Chondrocyte (in vitro differentiated cells): ENCODE results near the gene RIC8A. TPM values are rescaled to one million over a fixed set of nuclear protein-coding genes. Genes with fewer than 3 reads are reported as not detected.
"Not testable (repeated sequence)": the region's sequence is repeated elsewhere in the genome, so short reads cannot be mapped to it uniquely, and the experiment has no call there.

Source experiments
- DNase-seq: peaks from one replicate; pipeline ENCODE4 v3.0.0; 2021; ENCODE audit warnings: mixed read lengths, low spot score
- H3K27ac Mint-ChIP-seq: one replicate; pipeline ENCODE4 v1.8.0; 2021; ENCODE audit warnings: mild to moderate bottlenecking, moderate library complexity, mixed read lengths; ENCODE audit not compliant: unreplicated experiment
- H3K27me3 Mint-ChIP-seq: 2 replicates; pipeline ENCODE4 v1.8.0; 2021; ENCODE audit warnings: low read depth, mixed read lengths
- H3K36me3 Mint-ChIP-seq: 2 replicates; pipeline ENCODE4 v1.8.0; 2021; ENCODE audit warnings: low read depth, mixed read lengths
- H3K4me1 Mint-ChIP-seq: 2 replicates; pipeline ENCODE4 v1.8.0; 2021; ENCODE audit warnings: low read depth, mild to moderate bottlenecking, mixed read lengths
- H3K4me3 Mint-ChIP-seq: one replicate; pipeline ENCODE4 v1.8.0; 2021; ENCODE audit warnings: mild to moderate bottlenecking, moderate library complexity, mixed read lengths; ENCODE audit not compliant: unreplicated experiment
- H3K9me3 Mint-ChIP-seq: 2 replicates; pipeline ENCODE4 v1.8.0; 2021; ENCODE audit warnings: low read depth, mixed read lengths
- CTCF ChIP-seq: fragments of 200-600 bp; sonication (generic); IDR thresholded peaks from 2 replicates; pipeline ENCODE4 v1.5.0; 2021; ENCODE audit warnings: antibody characterized with exemption, mild to moderate bottlenecking, moderate library complexity
- total RNA-seq: library from RNA; stranded (reverse); gene quantifications from 3 replicates; pipeline ENCODE4 v1.2.1, GENCODE V29; 2021

The RIC8A gene
- total RNA-seq, 1 donor from 2014 or later = 107 TPM

- no peak for DNase-seq
- TF ChIP-seq CTCF = peak; percentile 41
- peaks cover 25% of the 10 kb centered on the region for H3K4me1 Mint-ChIP-seq
- peak within 1 kb of the TSS; percentile 97 for H3K27ac Mint-ChIP-seq
- H3K9me3 Mint-ChIP-seq = no peaks in the 10 kb centered on the region
- peaks cover 3% of the 10 kb centered on the region for H3K36me3 Mint-ChIP-seq
- no peaks in the 10 kb centered on the region for H3K27me3 Mint-ChIP-seq
- H3K4me3 Mint-ChIP-seq = peak within 1 kb of the TSS; percentile 95
Measured at GRCh38 chr11:235997-236773, 28.7 kb downstream of the RIC8A start, which contains the start of gene SIRT3. Gene SIRT3, minus strand, starts transcription at chr11:236342. Its CDS starts 14 bp downstream, at chr11:236328.

- no peaks in the 10 kb centered on the region for H3K9me3 Mint-ChIP-seq
- TF ChIP-seq CTCF = peak; percentile 12
- H3K27me3 Mint-ChIP-seq = no peaks in the 10 kb centered on the region
- peaks cover 30% of the 10 kb centered on the region for H3K4me1 Mint-ChIP-seq
- peak within 1 kb of the TSS; percentile 95 for H3K4me3 Mint-ChIP-seq
- peak within 1 kb of the TSS; percentile 97 for H3K27ac Mint-ChIP-seq
- H3K36me3 Mint-ChIP-seq = peaks cover 9% of the 10 kb centered on the region
- no peak for DNase-seq
Measured at GRCh38 chr11:236774-237767, 29.6 kb downstream of the RIC8A start, which contains the start of gene PSMD13. Gene PSMD13, plus strand, starts transcription at chr11:236976. Its CDS starts 74 bp downstream, at chr11:237050.

GRCh38 chr11:238346-238745 is 30.8 kb downstream of the RIC8A start:
- H3K4me3 Mint-ChIP-seq, H3K9me3 Mint-ChIP-seq, H3K27me3 Mint-ChIP-seq, DNase-seq: not testable (repeated sequence)
- H3K27ac Mint-ChIP-seq = peak overlapping the region; percentile 36
- peaks cover 15% of the 10 kb centered on the region for H3K36me3 Mint-ChIP-seq
- peaks cover 30% of the 10 kb centered on the region for H3K4me1 Mint-ChIP-seq

GRCh38 chr11:240315-240714 is 32.8 kb downstream of the RIC8A start:
- Mint-ChIP-seq H3K27ac (no peak overlapping the region), H3K4me1 (peaks cover 26% of the 10 kb centered on the region), H3K4me3 (no peak overlapping the region), H3K36me3 (peaks cover 21% of the 10 kb centered on the region), H3K27me3 (no peaks in the 10 kb centered on the region), H3K9me3 (no peaks in the 10 kb centered on the region)
- no peak for TF ChIP-seq CTCF
- DNase-seq = no peak

GRCh38 chr11:241634-242033 is 34.1 kb downstream of the RIC8A start:
- peaks cover 26% of the 10 kb centered on the region for H3K36me3 Mint-ChIP-seq
- H3K4me3 Mint-ChIP-seq = no peak overlapping the region
- no peak for TF ChIP-seq CTCF
- no peaks in the 10 kb centered on the region for H3K27me3 Mint-ChIP-seq
- no peak for DNase-seq
- peak overlapping the region; percentile 18 for H3K27ac Mint-ChIP-seq
- H3K4me1 Mint-ChIP-seq = peaks cover 22% of the 10 kb centered on the region
- no peaks in the 10 kb centered on the region for H3K9me3 Mint-ChIP-seq
